Stimulated activated naive CD4-positive, alpha-beta T cell treated with Interleukin-2 at 50 U/mL for 16 hours (primary cell): Measurements from ENCODE around the gene PEF1.
A peak's percentile ranks its signal among the peaks of the same experiment; 100 is the strongest.

ENCODE experiments used
- DNase-seq: peaks from one replicate; lab custom pipeline; 2025; lab: John Stamatoyannopoulos, UW

PEF1 gene

GRCh38 chr1:31653717-31654473 is 9.2 kb upstream of the PEF1 start:
- DNase-seq: no peak

- DNase-seq: no peak
These were observed 8.3 kb upstream of the PEF1 start for GRCh38 chr1:31652891-31653499.

- no peak for DNase-seq
These were observed 7.1 kb upstream of the PEF1 start for GRCh38 chr1:31651766-31652165.

GRCh38 chr1:31651089-31651420 is 6.4 kb upstream of the PEF1 start:
- no peak for DNase-seq

- no peak for DNase-seq
These were observed 5.7 kb upstream of the PEF1 start for GRCh38 chr1:31650161-31651088.

- DNase-seq: no peak
These were observed 4.1 kb upstream of the PEF1 start for GRCh38 chr1:31648641-31649357.

GRCh38 chr1:31648190-31648589 is 3.5 kb upstream of the PEF1 start:
- no peak for DNase-seq

GRCh38 chr1:31647106-31647505 is 2.4 kb upstream of the PEF1 start:
- DNase-seq: no peak

- DNase-seq: no peak
These were observed 1.7 kb upstream of the PEF1 start for GRCh38 chr1:31646259-31646960.

GRCh38 chr1:31645274-31645568 is 545 bp upstream of the PEF1 start:
- DNase-seq: no peak

GRCh38 chr1:31643976-31644559 is 608 bp downstream of the PEF1 start:
- DNase-seq: no peak

- no peak for DNase-seq
These were observed 1.8 kb downstream of the PEF1 start for GRCh38 chr1:31642897-31643296.

GRCh38 chr1:31642366-31642765 is 2.3 kb downstream of the PEF1 start:
- DNase-seq: no peak

- no peak for DNase-seq
These were observed 3.7 kb downstream of the PEF1 start for GRCh38 chr1:31640964-31641363.

GRCh38 chr1:31640179-31640578 is 4.5 kb downstream of the PEF1 start:
- no peak for DNase-seq

GRCh38 chr1:31639543-31639942 is 5.1 kb downstream of the PEF1 start:
- DNase-seq: no peak

- DNase-seq: no peak
These were observed 6.6 kb downstream of the PEF1 start for GRCh38 chr1:31637915-31638673.

GRCh38 chr1:31633117-31633516 is 11.6 kb downstream of the PEF1 start:
- DNase-seq: peak; percentile 14

GRCh38 chr1:31632649-31633048 is 12.0 kb downstream of the PEF1 start:
- no peak for DNase-seq

GRCh38 chr1:31628931-31629556 is 15.6 kb downstream of the PEF1 start:
- no peak for DNase-seq
